K562 (cell line): ENCODE data around the gene POLE2. TPM values are rescaled to one million over a fixed set of nuclear protein-coding genes. Genes with fewer than 3 reads are reported as not detected.
A peak's percentile ranks its signal among the peaks of the same experiment; 100 is the strongest.

Experiments
- CHD7 ChIP-seq: fragments of 200-600 bp; sonication (generic); IDR thresholded peaks from one replicate; pipeline ENCODE4 v1.6.1; 2012; ENCODE audit warnings: mild to moderate bottlenecking, low read depth, low read length, inconsistent platforms
- HNRNPK ChIP-seq: fragments of 200-400 bp; formaldehyde crosslinking; IDR thresholded peaks from one replicate; pipeline ENCODE4 v1.6.1; 2018; ENCODE audit warnings: mild to moderate bottlenecking, low read depth, low read length; ENCODE audit not compliant: poor library complexity, severe bottlenecking
- JUND ChIP-seq, 2 experiments: IDR thresholded peaks; 2 replicates in 1 of 2; 3 replicates in 1 of 2; pipeline ENCODE4 v1.6.1; 2011; ENCODE audit warnings: borderline replicate concordance in 2 of 2, low read depth in 2 of 2, low read length in 2 of 2, improper control_type of control experiment in 1 of 2, missing biosample characterization in 1 of 2, missing genetic modification characterization in 1 of 2, missing genetic modification reagents in 1 of 2
- TBL1XR1 ChIP-seq, 2 experiments: IDR thresholded peaks; 2 replicates each; pipeline ENCODE4 v1.6.1; 2012; ENCODE audit warnings: improper control_type of control experiment in 2 of 2, low read length in 2 of 2, mild to moderate bottlenecking in 1 of 2
- THRB ChIP-seq: fragments of 450-650 bp; formaldehyde crosslinking; conservative IDR thresholded peaks from 2 replicates; pipeline ENCODE4 v1.4.0; 2022; ENCODE audit warnings: mild to moderate bottlenecking, missing genetic modification characterization
- YY1 ChIP-seq, 3 experiments: IDR thresholded peaks; 2 replicates each; pipeline ENCODE4 v1.6.1; 2011; ENCODE audit warnings: low read length in 2 of 3, mild to moderate bottlenecking in 2 of 3, moderate library complexity in 2 of 3, borderline replicate concordance in 1 of 3, control low read depth in 1 of 3, low read depth in 1 of 3; ENCODE audit not compliant: insufficient read depth in 3 of 3, insufficient replicate concordance in 2 of 3, control insufficient read depth in 1 of 3, insufficient read length in 1 of 3; ENCODE audit errors: extremely low read depth in 1 of 3
- polyA plus RNA-seq, 8 experiments: library from polyadenylated mRNA; depleted of rRNA in 4 of 8; stranded (reverse) in 5 of 8; unstranded in 3 of 8; fragments of >200 nt; fragmentation: Nextera tagmentation in 2 of 8; fragmentation: Illumina TruSeq in 1 of 8; extraction: Ambion mirVana in 2 of 8; extraction: Trizol in 1 of 8; gene quantifications; 2 replicates each; pipeline versions ENCODE4 v1.2.1 to v1.2.3, GENCODE V29; 2011 to 2014; ENCODE audit warnings: inconsistent platforms in 1 of 8, missing spikeins in 1 of 8
- total RNA-seq, 7 experiments: library from RNA; depleted of rRNA in 6 of 7; stranded (reverse); fragments of >200 nt in 6 of 7; fragmentation: Illumina TruSeq in 2 of 7; extraction: Trizol in 2 of 7; gene quantifications; 2 replicates each; pipeline versions ENCODE4 v1.2.1 to v1.2.3, GENCODE V29; 2011 to 2021; ENCODE audit warnings: low replicate concordance in 1 of 7

Gene POLE2
- total and polyA plus RNA-seq, 9 of the 15 experiments (the other 6 are each of a cell fraction or from before 2014, with no cell fraction given) = 30.7 to 78.4 (median 55.4) TPM

- no peak for TF ChIP-seq CHD7
- no peak for TF ChIP-seq JUND (IDR thresholded peaks at IDR 0.05; ENCODE audit: borderline replicate concordance, low read depth, low read length)
- TF ChIP-seq JUND (tag; IDR thresholded peaks at IDR 0.05; ENCODE audit: borderline replicate concordance, low read depth, low read length) = peak; percentile 42; the same call in 1 of the 3 replicates
- no peak for TF ChIP-seq THRB (CRISPR knock-in tag)
- no peak for TF ChIP-seq HNRNPK
- TF ChIP-seq TBL1XR1 (IDR thresholded peaks at IDR 0.05; ENCODE audit: low read length in 2 of 2) = no peak
- TF ChIP-seq YY1 (IDR thresholded peaks at IDR 0.05; ENCODE audit: borderline replicate concordance in 1 of 3, control insufficient read depth in 1 of 3, extremely low read depth in 1 of 3, insufficient read depth in 3 of 3, insufficient read length in 1 of 3, insufficient replicate concordance in 2 of 3, low read depth in 1 of 3, low read length in 2 of 3) = peak; percentile 68 to 93 (median 87)
These were observed 89.3 kb downstream of the POLE2 start, which contains the start of gene LRR1 (continued) for GRCh38 chr14:49598485-49599300.
